Tibial nerve (tissue), 4 donors: ENCODE results near the gene CALML4.

Experiments
- EP300 ChIP-seq, 2 donors: sonication (generic); formaldehyde crosslinking; IDR thresholded peaks; one replicate each; pipeline ENCODE4 v1.6.1; 2017; ENCODE audit warnings: antibody characterized with exemption in 2 of 2, mild to moderate bottlenecking in 1 of 2
- TF ChIP-seq, protein P1 (sequence below), 5 experiments: fragments of 200-600 bp in 3 of 5; fragments of 450-650 bp in 2 of 5; sonication (generic) in 3 of 5; IDR thresholded peaks; one replicate each; pipeline ENCODE4 v1.5.1; 2016 to 2019; ENCODE audit warnings: antibody characterized with exemption in 5 of 5, mild to moderate bottlenecking in 3 of 5, moderate library complexity in 2 of 5

DNA sequence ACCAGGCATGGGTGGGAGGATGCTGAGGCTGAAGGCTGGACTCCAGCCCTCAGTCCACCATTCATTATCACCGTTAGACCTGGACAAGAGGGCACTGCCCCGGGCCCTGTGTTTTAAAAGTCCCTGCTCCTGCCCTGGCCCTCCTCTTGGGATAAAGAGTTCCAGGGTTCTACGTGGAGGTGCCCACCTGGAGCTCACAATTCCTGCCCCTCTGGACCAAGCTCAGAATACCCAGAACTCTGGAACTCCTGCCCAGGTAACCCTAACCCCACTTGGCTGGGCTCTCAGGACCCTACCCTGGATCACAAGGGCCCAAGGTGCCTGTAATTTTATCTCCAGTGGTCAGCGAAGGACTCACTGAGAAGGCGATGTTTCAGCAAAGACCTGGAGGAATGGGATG lies 1.2 kb downstream of the CALML4 start:
- TF ChIP-seq, protein P1, sequence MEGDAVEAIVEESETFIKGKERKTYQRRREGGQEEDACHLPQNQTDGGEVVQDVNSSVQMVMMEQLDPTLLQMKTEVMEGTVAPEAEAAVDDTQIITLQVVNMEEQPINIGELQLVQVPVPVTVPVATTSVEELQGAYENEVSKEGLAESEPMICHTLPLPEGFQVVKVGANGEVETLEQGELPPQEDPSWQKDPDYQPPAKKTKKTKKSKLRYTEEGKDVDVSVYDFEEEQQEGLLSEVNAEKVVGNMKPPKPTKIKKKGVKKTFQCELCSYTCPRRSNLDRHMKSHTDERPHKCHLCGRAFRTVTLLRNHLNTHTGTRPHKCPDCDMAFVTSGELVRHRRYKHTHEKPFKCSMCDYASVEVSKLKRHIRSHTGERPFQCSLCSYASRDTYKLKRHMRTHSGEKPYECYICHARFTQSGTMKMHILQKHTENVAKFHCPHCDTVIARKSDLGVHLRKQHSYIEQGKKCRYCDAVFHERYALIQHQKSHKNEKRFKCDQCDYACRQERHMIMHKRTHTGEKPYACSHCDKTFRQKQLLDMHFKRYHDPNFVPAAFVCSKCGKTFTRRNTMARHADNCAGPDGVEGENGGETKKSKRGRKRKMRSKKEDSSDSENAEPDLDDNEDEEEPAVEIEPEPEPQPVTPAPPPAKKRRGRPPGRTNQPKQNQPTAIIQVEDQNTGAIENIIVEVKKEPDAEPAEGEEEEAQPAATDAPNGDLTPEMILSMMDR (IDR thresholded peaks at IDR 0.05) = no peak
- TF ChIP-seq EP300 (IDR thresholded peaks at IDR 0.05) = no peak
